HepG2 (cell line): Measurements from ENCODE around the gene DMRT3. TPM values are rescaled to one million over a fixed set of nuclear protein-coding genes. Genes with fewer than 3 reads are reported as not detected.

Source experiments
- ATAC-seq: fragments of 200-7000 bp; cut with Tn5 transposase; 3 replicates; pipeline ENCODE4 v1.9.1; 2020; ENCODE audit warnings: mild to moderate bottlenecking, moderate library complexity
- BruUV-seq: library from RNA; stranded (reverse); fragments of 400-500 nt; replicated peaks from 2 replicates; lab custom pipeline; 2021; lab: Mats Ljungman, UMichigan
- CTCF ChIA-PET: fragments of 300-600 bp; formaldehyde crosslinking; extraction: SDS; loops from one replicate; lab custom pipeline; 2021; ENCODE audit warnings: low total read pairs, inconsistent platforms, low intra/inter-chr PET ratio; lab: Yijun Ruan, JAX
- POLR2A ChIA-PET: fragments of 350-600 bp; sonication (Branson Sonifier 250); formaldehyde crosslinking; loops from one replicate; lab custom pipeline; 2020; ENCODE audit warnings: antibody characterized with exemption, inconsistent platforms; lab: Yijun Ruan, JAX
- DNase-seq: peaks from one replicate; pipeline ENCODE4 v3.0.0-alpha.2; 2015; ENCODE audit warnings: low spot score
- FAIRE-seq: peaks from 3 replicates; lab custom pipeline; 2011; peaks lifted over from hg19 to GRCh38; lab: Jason Lieb, UNC
- H2AFZ ChIP-seq: one replicate; pipeline ENCODE4 v1.6.1; 2011; ENCODE audit warnings: low read length, inconsistent platforms
- H3K27ac ChIP-seq: fragments of 300-600 bp; 3 replicates; pipeline ENCODE4 v1.8.0; 2011; ENCODE audit warnings: mixed run types, mild to moderate bottlenecking, mixed read lengths, low read length, inconsistent platforms; ENCODE audit not compliant: insufficient read depth; ENCODE audit errors: extremely low read length
- H3K27me3 ChIP-seq, 2 experiments: fragments of 200-600 bp in 1 of 2; 2 replicates in 1 of 2; 3 replicates in 1 of 2; pipeline versions ENCODE4 v1.6.0 to v1.8.0; 2011; ENCODE audit warnings: low read length in 2 of 2, mild to moderate bottlenecking in 2 of 2, moderate library complexity in 2 of 2, inconsistent platforms in 1 of 2; ENCODE audit not compliant: insufficient read depth in 2 of 2, control insufficient read depth in 1 of 2
- H3K36me3 ChIP-seq, 2 experiments: fragments of 200-600 bp in 1 of 2; replicated peaks in 1 of 2; 2 replicates in 1 of 2; 3 replicates in 1 of 2; pipeline versions ENCODE4 v1.5.1 to v1.8.0; 2011; ENCODE audit warnings: low read length in 2 of 2, inconsistent platforms in 1 of 2; ENCODE audit not compliant: insufficient read depth in 2 of 2, control insufficient read depth in 1 of 2
- H3K4me1 ChIP-seq: 2 replicates; pipeline ENCODE4 v1.5.1; 2012; ENCODE audit warnings: low read length, inconsistent platforms; ENCODE audit not compliant: insufficient read depth
- H3K4me2 ChIP-seq: 2 replicates; pipeline ENCODE4 v1.6.0; 2011; ENCODE audit warnings: low read depth, low read length, inconsistent platforms
- H3K4me3 ChIP-seq, 3 experiments: fragments of 200-600 bp in 1 of 3; sonication (generic), shearing (Covaris generic) in 1 of 3; replicated peaks in 1 of 3; 2 replicates each; pipeline ENCODE4 v1.5.1; 2011 to 2016; ENCODE audit warnings: low read length in 3 of 3, inconsistent platforms in 2 of 3, low read depth in 2 of 3, mild to moderate bottlenecking in 2 of 3, control low read depth in 1 of 3, mixed read lengths in 1 of 3; ENCODE audit not compliant: insufficient read depth in 1 of 3
- H3K79me2 ChIP-seq: one replicate; pipeline ENCODE4 v1.6.1; 2011; ENCODE audit warnings: low read length, inconsistent platforms; ENCODE audit not compliant: insufficient read depth
- H3K9ac ChIP-seq: 2 replicates; pipeline ENCODE4 v1.6.0; 2011; ENCODE audit warnings: mild to moderate bottlenecking, low read depth, low read length, inconsistent platforms; ENCODE audit not compliant: insufficient read depth
- H3K9me3 ChIP-seq: 2 replicates; pipeline ENCODE4 v1.5.1; 2012; ENCODE audit warnings: mild to moderate bottlenecking, low read length
- H4K20me1 ChIP-seq: 2 replicates; pipeline ENCODE4 v1.6.0; 2011; ENCODE audit warnings: inconsistent platforms, mild to moderate bottlenecking, low read length, moderate library complexity; ENCODE audit not compliant: insufficient read depth
- CBFB ChIP-seq: sonication (generic); formaldehyde crosslinking; IDR thresholded peaks from 2 replicates; pipeline ENCODE4 v1.4.0; 2020; ENCODE audit warnings: missing genetic modification reagents
- E2F5 ChIP-seq: sonication (generic); formaldehyde crosslinking; conservative IDR thresholded peaks from 2 replicates; pipeline ENCODE4 v1.4.0; 2020; ENCODE audit warnings: missing genetic modification reagents
- HDAC2 ChIP-seq: sonication (generic); formaldehyde crosslinking; IDR thresholded peaks from 2 replicates; pipeline ENCODE4 v1.4.0; 2020; ENCODE audit warnings: missing genetic modification reagents
- JUN ChIP-seq: sonication (generic); formaldehyde crosslinking; IDR thresholded peaks from 2 replicates; pipeline ENCODE4 v1.4.0; 2020; ENCODE audit warnings: mild to moderate bottlenecking, missing genetic modification reagents
- NR0B2 ChIP-seq: sonication (generic); formaldehyde crosslinking; IDR thresholded peaks from 2 replicates; pipeline ENCODE4 v1.4.0; 2020; ENCODE audit warnings: mild to moderate bottlenecking, missing genetic modification reagents
- POLR2AphosphoS5 ChIP-seq: IDR thresholded peaks from 2 replicates; pipeline ENCODE4 v1.6.1; 2012; ENCODE audit warnings: low read depth, low read length
- SMC3 ChIP-seq: IDR thresholded peaks from 2 replicates; pipeline ENCODE4 v1.6.1; 2011; ENCODE audit warnings: low read length, improper control_type of control experiment
- TCF7 ChIP-seq: sonication (generic); IDR thresholded peaks from 2 replicates; pipeline ENCODE4 v1.6.1; 2016; ENCODE audit warnings: antibody characterized with exemption, low read depth
- TFAP4 ChIP-seq: sonication (generic); IDR thresholded peaks from 2 replicates; pipeline ENCODE4 v1.6.1; 2016; ENCODE audit warnings: low read depth, borderline replicate concordance
- TFDP2 ChIP-seq: sonication (generic); formaldehyde crosslinking; IDR thresholded peaks from 2 replicates; pipeline ENCODE4 v1.4.0; 2020; ENCODE audit warnings: missing genetic modification reagents
- ZBTB21 ChIP-seq: sonication (generic); formaldehyde crosslinking; IDR thresholded peaks from 2 replicates; pipeline ENCODE4 v1.4.0; 2020; ENCODE audit warnings: missing genetic modification reagents
- ZMAT3 ChIP-seq: sonication (generic); formaldehyde crosslinking; conservative IDR thresholded peaks from 2 replicates; pipeline ENCODE4 v1.7.0; 2021; ENCODE audit warnings: missing genetic modification reagents
- ZNF12 ChIP-seq: sonication (generic); formaldehyde crosslinking; IDR thresholded peaks from 2 replicates; pipeline ENCODE4 v1.5.0; 2020; ENCODE audit warnings: missing genetic modification reagents
- ZNF274 ChIP-seq: sonication (generic); formaldehyde crosslinking; IDR thresholded peaks from 2 replicates; pipeline ENCODE4 v1.5.1; 2020; ENCODE audit warnings: mild to moderate bottlenecking, missing genetic modification reagents
- ZNF441 ChIP-seq: sonication (generic); formaldehyde crosslinking; IDR thresholded peaks from 2 replicates; pipeline ENCODE4 v1.7.0; 2021; ENCODE audit warnings: missing genetic modification reagents, borderline replicate concordance
- ZNF616 ChIP-seq: sonication (generic); formaldehyde crosslinking; IDR thresholded peaks from 2 replicates; pipeline ENCODE4 v1.5.0; 2020; ENCODE audit warnings: low read depth, mild to moderate bottlenecking, missing genetic modification reagents
- ZNF7 ChIP-seq: IDR thresholded peaks from 2 replicates; pipeline ENCODE4 v1.6.1; 2016; ENCODE audit warnings: missing biosample characterization, missing genetic modification reagents
- ZNF768 ChIP-seq: sonication (generic); formaldehyde crosslinking; IDR thresholded peaks from 2 replicates; pipeline ENCODE4 v1.4.0; 2020; ENCODE audit warnings: missing genetic modification reagents
- ZNF775 ChIP-seq: sonication (generic); formaldehyde crosslinking; IDR thresholded peaks from 2 replicates; pipeline ENCODE4 v1.4.0; 2020; ENCODE audit warnings: missing genetic modification reagents, mild to moderate bottlenecking, moderate library complexity, borderline replicate concordance
- WGBS: methylation state at CpG from one replicate; pipeline ENCODE4 v1.1.6; 2017; ENCODE audit warnings: low lambda C conversion rate; 5-methylcytosine and 5-hydroxymethylcytosine counted together
- in situ Hi-C: cut with HindIII; loops from 2 replicates; pipeline ENCODE4 v1.10.0; 2017; ENCODE audit warnings: low pct_unique_long_range_greater_than_20kb; ENCODE audit not compliant: extremely low pct_ligation_motif_present
- intact Hi-C: fragments of 100-400 bp; cut with micrococcal nuclease; formaldehyde crosslinking; loops from one replicate; pipeline ENCODE4 v1.10.0; 2022; ENCODE audit not compliant: unreplicated experiment
- polyA plus RNA-seq, 8 experiments: library from polyadenylated mRNA; depleted of rRNA in 3 of 8; stranded (reverse) in 7 of 8; unstranded in 1 of 8; fragments of >200 nt; fragmentation: Illumina TruSeq in 4 of 8; extraction: Trizol in 4 of 8; gene quantifications; 2 replicates each; pipeline versions ENCODE4 v1.2.1 to v1.2.3, GENCODE V29; 2011 to 2016; ENCODE audit warnings: low read depth in 4 of 8, missing spikeins in 1 of 8, mixed read lengths in 1 of 8; ENCODE audit not compliant: insufficient read depth in 1 of 8
- total RNA-seq, 5 experiments: library from RNA; depleted of rRNA; stranded (reverse); fragments of >200 nt; fragmentation: Illumina TruSeq; extraction: Trizol; gene quantifications; 2 replicates each; pipeline ENCODE4 v1.2.3, GENCODE V29; 2016; ENCODE audit warnings: low read depth in 1 of 5
- TF ChIP-seq, protein P1 (sequence below): sonication (generic); formaldehyde crosslinking; IDR thresholded peaks from 2 replicates; pipeline ENCODE4 v1.5.1; 2020; ENCODE audit warnings: missing genetic modification reagents, mild to moderate bottlenecking, borderline replicate concordance

The DMRT3 gene
- total and polyA plus RNA-seq, 2 of the 13 experiments (the other 11 are each of a cell fraction or from before 2014, with no cell fraction given) = not detected

- 50% methylated on average over 3 of the region's 3 CpGs for WGBS
- ChIA-PET POLR2A (no interaction called here), CTCF (no interaction called here)
- DNase-seq (no peak), ATAC-seq (no peak), FAIRE-seq (no peak)
- H3K4me3 ChIP-seq = no peak overlapping the region
- intact Hi-C loops (no loop called here), in situ Hi-C loops (no loop called here)
- H3K4me1 ChIP-seq = no peaks in the 10 kb centered on the region
- no peak overlapping the region for H3K27ac ChIP-seq
- H2AFZ ChIP-seq = no peak overlapping the region
- no peak overlapping the region for H3K4me2 ChIP-seq
- no peaks in the 10 kb centered on the region for H4K20me1 ChIP-seq
- no peak for TF ChIP-seq NR0B2 (CRISPR knock-in tag)
- TF ChIP-seq JUN = no peak
- TF ChIP-seq ZNF7 (CRISPR knock-in tag) = no peak
- no peak for TF ChIP-seq HDAC2
- no peak for TF ChIP-seq ZNF616 (CRISPR knock-in tag)
- no peak for TF ChIP-seq SMC3
- TF ChIP-seq POLR2AphosphoS5 = no peak
- no peak for TF ChIP-seq ZMAT3
- TF ChIP-seq TFAP4 = no peak
- no peak for TF ChIP-seq ZNF441 (CRISPR knock-in tag)
- TF ChIP-seq, protein P1, sequence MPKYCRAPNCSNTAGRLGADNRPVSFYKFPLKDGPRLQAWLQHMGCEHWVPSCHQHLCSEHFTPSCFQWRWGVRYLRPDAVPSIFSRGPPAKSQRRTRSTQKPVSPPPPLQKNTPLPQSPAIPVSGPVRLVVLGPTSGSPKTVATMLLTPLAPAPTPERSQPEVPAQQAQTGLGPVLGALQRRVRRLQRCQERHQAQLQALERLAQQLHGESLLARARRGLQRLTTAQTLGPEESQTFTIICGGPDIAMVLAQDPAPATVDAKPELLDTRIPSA (CRISPR knock-in tag) = no peak
- no peak for TF ChIP-seq CBFB
- no peak for TF ChIP-seq ZNF274 (CRISPR knock-in tag)
- no peak for TF ChIP-seq E2F5
- no peak for TF ChIP-seq ZBTB21 (CRISPR knock-in tag)
- TF ChIP-seq TCF7 = no peak
- no peak for TF ChIP-seq ZNF12 (CRISPR knock-in tag)
- no peak for TF ChIP-seq TFDP2 (CRISPR knock-in tag)
- no peak for TF ChIP-seq ZNF768 (CRISPR knock-in tag)
- no peak for TF ChIP-seq ZNF775
- no peaks in the 10 kb centered on the region for H3K79me2 ChIP-seq
- H3K36me3 ChIP-seq = no peaks in the 10 kb centered on the region
- H3K27me3 ChIP-seq = no peaks in the 10 kb centered on the region
- no TSS peak for BruUV-seq
- H3K9ac ChIP-seq = no peak overlapping the region
- no peaks in the 10 kb centered on the region for H3K9me3 ChIP-seq
Observed at GRCh38 chr9:947985-948384, 28.5 kb upstream of the DMRT3 start.
